Effector memory CD4-positive, alpha-beta T cell (primary cell): ENCODE measurements around the gene JAZF1.

Source experiments
- DNase-seq, 3 donors: peaks; one replicate each; pipeline ENCODE4 v3.0.0-alpha.2; 2020
- H3K27ac ChIP-seq: 2 replicates; pipeline ENCODE4 v1.7.0; 2013; ENCODE audit warnings: mild to moderate bottlenecking, low read length, moderate library complexity; ENCODE audit not compliant: insufficient read depth, poor library complexity, severe bottlenecking
- H3K27me3 ChIP-seq: replicated peaks from 2 replicates; pipeline ENCODE4 v1.7.0; 2013; ENCODE audit warnings: mild to moderate bottlenecking, low read length; ENCODE audit not compliant: insufficient read depth, control insufficient read depth, poor library complexity, severe bottlenecking
- H3K36me3 ChIP-seq: 2 replicates; pipeline ENCODE4 v1.7.0; 2013; ENCODE audit warnings: mild to moderate bottlenecking, low read length, moderate library complexity; ENCODE audit not compliant: control insufficient read depth, insufficient read depth
- H3K4me1 ChIP-seq: 2 replicates; pipeline ENCODE4 v1.7.0; 2013; ENCODE audit warnings: low read length, mild to moderate bottlenecking; ENCODE audit not compliant: control insufficient read depth, insufficient read depth, poor library complexity, severe bottlenecking
- H3K4me3 ChIP-seq: 2 replicates; pipeline ENCODE4 v1.7.0; 2013; ENCODE audit warnings: low read length, low read depth, mild to moderate bottlenecking; ENCODE audit not compliant: insufficient read depth, poor library complexity, severe bottlenecking
- H3K9me3 ChIP-seq: 2 replicates; pipeline ENCODE4 v1.7.0; 2013; ENCODE audit warnings: mild to moderate bottlenecking, low read length, moderate library complexity; ENCODE audit not compliant: control insufficient read depth

Gene JAZF1

DNA sequence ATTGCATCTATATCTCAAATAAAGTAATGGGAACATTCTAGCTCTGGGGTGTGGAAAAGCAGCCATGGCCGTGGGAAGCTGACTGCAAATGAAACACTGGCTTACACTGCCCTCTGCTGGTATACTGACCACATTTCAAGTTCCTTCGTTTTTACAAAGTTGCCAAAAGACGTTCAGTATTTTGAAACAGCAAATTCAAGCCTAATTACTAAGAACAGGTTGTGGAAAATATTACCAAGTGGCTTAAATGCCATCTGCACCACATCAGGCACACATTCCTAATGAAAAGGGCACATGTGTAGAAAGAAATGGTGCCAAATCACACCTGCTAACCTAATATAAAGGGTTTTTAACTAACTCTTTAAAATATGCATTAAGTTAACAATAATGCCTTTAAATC lies 83.9 kb downstream of the JAZF1 start:
- Histone ChIP-seq H3K27me3 (no peaks in the 10 kb centered on the region), H3K27ac (no peak overlapping the region)
- peak in 2 of 3 donors; percentile 4 to 27 for DNase-seq

GRCh38 chr7:28095231-28095630 lies 85.4 kb downstream of the JAZF1 start:
- Histone ChIP-seq H3K27me3 (no peaks in the 10 kb centered on the region), H3K27ac (no peak overlapping the region), H3K9me3 (no peaks in the 10 kb centered on the region), H3K4me1 (no peaks in the 10 kb centered on the region), H3K36me3 (no peaks in the 10 kb centered on the region), H3K4me3 (no peak overlapping the region)
- DNase-seq: no peak

More for the DNA sequence above, 83.9 kb downstream of the JAZF1 start:
- Histone ChIP-seq H3K9me3 (no peaks in the 10 kb centered on the region), H3K36me3 (no peaks in the 10 kb centered on the region), H3K4me3 (no peak overlapping the region), H3K4me1 (no peaks in the 10 kb centered on the region)

GRCh38 chr7:28093623-28094232 lies 86.9 kb downstream of the JAZF1 start:
- Histone ChIP-seq H3K9me3 (no peaks in the 10 kb centered on the region), H3K4me3 (no peak overlapping the region), H3K27me3 (no peaks in the 10 kb centered on the region), H3K27ac (no peak overlapping the region), H3K36me3 (no peaks in the 10 kb centered on the region), H3K4me1 (no peaks in the 10 kb centered on the region)
- DNase-seq: peak in 1 of 3 donors; percentile 5

DNA sequence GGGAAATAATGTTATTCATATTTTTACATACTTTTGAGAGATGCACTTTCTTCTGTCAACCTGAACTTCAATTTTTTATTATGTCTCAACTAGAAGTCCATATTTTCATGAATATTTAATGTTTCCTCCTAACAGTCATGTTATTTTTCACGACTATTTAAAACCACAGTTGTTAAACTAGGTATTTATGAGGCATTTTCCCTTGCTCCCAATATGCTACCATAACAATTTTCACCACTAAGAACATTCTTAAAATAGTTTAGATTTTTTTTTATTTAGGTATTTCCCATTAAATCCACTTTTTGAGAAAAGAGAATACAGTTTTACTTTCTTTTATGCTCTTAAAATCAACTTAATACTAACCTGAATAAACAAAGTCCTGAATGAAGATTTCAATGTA lies 89.4 kb downstream of the JAZF1 start:
- Histone ChIP-seq H3K9me3 (no peaks in the 10 kb centered on the region), H3K4me1 (no peaks in the 10 kb centered on the region), H3K27ac (no peak overlapping the region), H3K27me3 (no peaks in the 10 kb centered on the region), H3K4me3 (no peak overlapping the region), H3K36me3 (no peaks in the 10 kb centered on the region)
- DNase-seq: no peak

GRCh38 chr7:28088901-28089714 lies 91.5 kb downstream of the JAZF1 start:
- Histone ChIP-seq H3K27me3 (no peaks in the 10 kb centered on the region), H3K4me1 (no peaks in the 10 kb centered on the region), H3K4me3 (no peak overlapping the region), H3K27ac (no peak overlapping the region), H3K36me3 (no peaks in the 10 kb centered on the region), H3K9me3 (no peaks in the 10 kb centered on the region)
- no peak for DNase-seq

GRCh38 chr7:28088032-28088431 lies 92.6 kb downstream of the JAZF1 start:
- Histone ChIP-seq H3K9me3 (no peaks in the 10 kb centered on the region), H3K4me1 (no peaks in the 10 kb centered on the region), H3K4me3 (no peak overlapping the region), H3K36me3 (no peaks in the 10 kb centered on the region), H3K27ac (no peak overlapping the region), H3K27me3 (no peaks in the 10 kb centered on the region)
- no peak for DNase-seq

DNA sequence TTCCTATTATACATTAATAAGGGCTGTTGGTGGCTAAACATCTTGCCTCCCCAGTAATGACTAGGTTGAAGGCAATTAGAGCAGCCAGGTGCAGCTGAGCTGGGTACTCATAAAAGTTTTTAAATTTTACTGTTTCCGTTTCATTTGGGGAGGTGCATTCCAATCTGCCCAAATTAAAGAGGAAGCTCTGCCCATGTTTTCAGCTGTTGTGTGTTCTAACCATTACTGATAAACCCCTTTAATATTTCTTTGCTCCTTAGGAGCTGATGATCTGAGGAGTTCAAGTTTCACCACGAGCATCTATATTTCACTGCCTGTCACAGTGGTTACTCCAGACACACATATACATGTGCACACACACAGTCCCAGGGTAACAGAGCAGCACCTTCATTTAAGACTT lies 94.4 kb downstream of the JAZF1 start:
- Histone ChIP-seq H3K4me1 (no peaks in the 10 kb centered on the region), H3K4me3 (no peak overlapping the region), H3K27ac (no peak overlapping the region), H3K36me3 (no peaks in the 10 kb centered on the region), H3K9me3 (no peaks in the 10 kb centered on the region), H3K27me3 (no peaks in the 10 kb centered on the region)
- DNase-seq: no peak

- no peak overlapping the region for H3K4me3 ChIP-seq
- no peaks in the 10 kb centered on the region for H3K27me3 ChIP-seq
- no peaks in the 10 kb centered on the region for H3K36me3 ChIP-seq
- no peak for DNase-seq
- no peaks in the 10 kb centered on the region for H3K4me1 ChIP-seq
- no peaks in the 10 kb centered on the region for H3K9me3 ChIP-seq
- H3K27ac ChIP-seq: no peak overlapping the region
Observed at GRCh38 chr7:28083998-28084985, 96.3 kb downstream of the JAZF1 start.

- no peak overlapping the region for H3K27ac ChIP-seq
- H3K9me3 ChIP-seq: no peaks in the 10 kb centered on the region
- H3K4me3 ChIP-seq: no peak overlapping the region
- no peaks in the 10 kb centered on the region for H3K36me3 ChIP-seq
- H3K4me1 ChIP-seq: no peaks in the 10 kb centered on the region
- H3K27me3 ChIP-seq: no peaks in the 10 kb centered on the region
- no peak for DNase-seq
Observed at GRCh38 chr7:28083164-28083997, 97.2 kb downstream of the JAZF1 start.
